HepG2 (cell line): Measurements from ENCODE around the gene NOTCH4. TPM values are rescaled to one million over a fixed set of nuclear protein-coding genes. Genes with fewer than 3 reads are reported as not detected.

Source experiments
- ARID4A ChIP-seq: sonication (generic); formaldehyde crosslinking; IDR thresholded peaks from 2 replicates; pipeline ENCODE4 v1.5.0; 2020; ENCODE audit warnings: mild to moderate bottlenecking, missing genetic modification reagents, borderline replicate concordance
- DNMT1 ChIP-seq: sonication (generic); formaldehyde crosslinking; IDR thresholded peaks from 2 replicates; pipeline ENCODE4 v1.5.1; 2020; ENCODE audit warnings: mild to moderate bottlenecking, missing genetic modification reagents
- FOXJ3 ChIP-seq: sonication (generic); formaldehyde crosslinking; IDR thresholded peaks from 2 replicates; pipeline ENCODE4 v1.4.0; 2020; ENCODE audit warnings: missing genetic modification reagents, mild to moderate bottlenecking, borderline replicate concordance
- KLF6 ChIP-seq: IDR thresholded peaks from 2 replicates; pipeline ENCODE4 v1.8.0; 2016; ENCODE audit warnings: missing biosample characterization, missing genetic modification reagents
- TAF1 ChIP-seq: sonication (generic); formaldehyde crosslinking; IDR thresholded peaks from 2 replicates; pipeline ENCODE4 v1.4.0; 2020; ENCODE audit warnings: missing genetic modification reagents
- TAF15 ChIP-seq: fragments of 200-400 bp; formaldehyde crosslinking; IDR thresholded peaks from one replicate; pipeline ENCODE4 v1.6.1; 2018; ENCODE audit warnings: mild to moderate bottlenecking, low read depth, low read length; ENCODE audit not compliant: poor library complexity, severe bottlenecking
- TCF7L2 ChIP-seq: IDR thresholded peaks from 2 replicates; pipeline ENCODE4 v1.6.1; 2011; ENCODE audit warnings: mild to moderate bottlenecking, low read depth, low read length, moderate library complexity
- TOPORS ChIP-seq: sonication (generic); formaldehyde crosslinking; IDR thresholded peaks from 2 replicates; pipeline ENCODE4 v1.8.0; 2023; ENCODE audit warnings: mild to moderate bottlenecking, missing genetic modification reagents
- ZKSCAN8 ChIP-seq: IDR thresholded peaks from 2 replicates; pipeline ENCODE4 v1.6.1; 2016; ENCODE audit warnings: borderline replicate concordance, missing genetic modification reagents, missing compliant biosample characterization
- ZNF329 ChIP-seq: sonication (generic); formaldehyde crosslinking; IDR thresholded peaks from 2 replicates; pipeline ENCODE4 v1.9.0; 2021; ENCODE audit warnings: low read depth, mild to moderate bottlenecking, missing genetic modification reagents
- ZNF710 ChIP-seq: sonication (generic); formaldehyde crosslinking; IDR thresholded peaks from 2 replicates; pipeline ENCODE4 v1.5.0; 2020; ENCODE audit warnings: mild to moderate bottlenecking, missing genetic modification reagents, borderline replicate concordance
- ZNF781 ChIP-seq: sonication (generic); formaldehyde crosslinking; IDR thresholded peaks from 2 replicates; pipeline ENCODE4 v1.5.1; 2020; ENCODE audit warnings: borderline replicate concordance, mild to moderate bottlenecking, missing genetic modification reagents; ENCODE audit errors: not compliant biosample characterization
- ZNF782 ChIP-seq: sonication (generic); formaldehyde crosslinking; IDR thresholded peaks from 2 replicates; pipeline ENCODE4 v1.4.0; 2020; ENCODE audit warnings: missing genetic modification reagents, mild to moderate bottlenecking, borderline replicate concordance
- polyA plus RNA-seq, 8 experiments: library from polyadenylated mRNA; depleted of rRNA in 3 of 8; stranded (reverse) in 7 of 8; unstranded in 1 of 8; fragments of >200 nt; fragmentation: Illumina TruSeq in 4 of 8; extraction: Trizol in 4 of 8; gene quantifications; 2 replicates each; pipeline versions ENCODE4 v1.2.1 to v1.2.3, GENCODE V29; 2011 to 2016; ENCODE audit warnings: low read depth in 4 of 8, missing spikeins in 1 of 8, mixed read lengths in 1 of 8; ENCODE audit not compliant: insufficient read depth in 1 of 8
- total RNA-seq, 5 experiments: library from RNA; depleted of rRNA; stranded (reverse); fragments of >200 nt; fragmentation: Illumina TruSeq; extraction: Trizol; gene quantifications; 2 replicates each; pipeline ENCODE4 v1.2.3, GENCODE V29; 2016; ENCODE audit warnings: low read depth in 1 of 5
- TF ChIP-seq, protein P1 (sequence below): sonication (generic); formaldehyde crosslinking; IDR thresholded peaks from 2 replicates; pipeline ENCODE4 v1.4.0; 2020; ENCODE audit warnings: mild to moderate bottlenecking, missing genetic modification reagents
- TF ChIP-seq, protein P2 (sequence below): sonication (generic); formaldehyde crosslinking; IDR thresholded peaks from 2 replicates; pipeline ENCODE4 v1.8.0; 2022; ENCODE audit warnings: missing genetic modification reagents, low read depth, mild to moderate bottlenecking, borderline replicate concordance
- TF ChIP-seq, protein P3 (sequence below): sonication (generic); formaldehyde crosslinking; IDR thresholded peaks from 2 replicates; pipeline ENCODE4 v1.4.0; 2020; ENCODE audit warnings: missing genetic modification reagents

Gene NOTCH4
- total and polyA plus RNA-seq, 2 of the 13 experiments (the other 11 are each of a cell fraction or from before 2014, with no cell fraction given): 0.51 to 0.83 TPM

- TF ChIP-seq ZKSCAN8 (CRISPR knock-in tag) (peak; percentile 55; the same call in 1 of the 2 replicates), DNMT1 (no peak; the same call in 1 of the 2 replicates), KLF6 (peak; percentile 88; the same call in 1 of the 2 replicates), ZNF782 (CRISPR knock-in tag) (peak; percentile 81; the same call in 1 of the 2 replicates), ZNF329 (CRISPR knock-in tag) (0 out of 2 replicates have a peak, but pooled peaks have one; percentile 1), TCF7L2 (no peak), ZNF781 (no peak), ARID4A (peak; percentile 84), FOXJ3 (CRISPR knock-in tag) (peak; percentile 40; the same call in 1 of the 2 replicates), TOPORS (CRISPR knock-in tag) (peak; percentile 71; the same call in 1 of the 2 replicates), ZNF710 (peak; percentile 83), TAF1 (peak; percentile 74), TAF15 (peak; percentile 40)
- TF ChIP-seq, protein P1, sequence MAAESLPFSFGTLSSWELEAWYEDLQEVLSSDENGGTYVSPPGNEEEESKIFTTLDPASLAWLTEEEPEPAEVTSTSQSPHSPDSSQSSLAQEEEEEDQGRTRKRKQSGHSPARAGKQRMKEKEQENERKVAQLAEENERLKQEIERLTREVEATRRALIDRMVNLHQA (CRISPR knock-in tag): no peak
- TF ChIP-seq, protein P2, sequence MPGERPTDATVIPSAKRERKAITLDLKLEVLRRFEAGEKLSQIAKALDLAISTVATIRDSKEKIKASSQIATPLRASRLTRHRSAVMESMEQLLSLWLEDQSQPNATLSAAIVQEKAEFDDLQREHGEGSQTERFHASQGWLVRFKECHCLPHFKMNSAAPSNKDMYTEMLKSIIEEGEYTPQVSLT: no peak
- TF ChIP-seq, protein P3, sequence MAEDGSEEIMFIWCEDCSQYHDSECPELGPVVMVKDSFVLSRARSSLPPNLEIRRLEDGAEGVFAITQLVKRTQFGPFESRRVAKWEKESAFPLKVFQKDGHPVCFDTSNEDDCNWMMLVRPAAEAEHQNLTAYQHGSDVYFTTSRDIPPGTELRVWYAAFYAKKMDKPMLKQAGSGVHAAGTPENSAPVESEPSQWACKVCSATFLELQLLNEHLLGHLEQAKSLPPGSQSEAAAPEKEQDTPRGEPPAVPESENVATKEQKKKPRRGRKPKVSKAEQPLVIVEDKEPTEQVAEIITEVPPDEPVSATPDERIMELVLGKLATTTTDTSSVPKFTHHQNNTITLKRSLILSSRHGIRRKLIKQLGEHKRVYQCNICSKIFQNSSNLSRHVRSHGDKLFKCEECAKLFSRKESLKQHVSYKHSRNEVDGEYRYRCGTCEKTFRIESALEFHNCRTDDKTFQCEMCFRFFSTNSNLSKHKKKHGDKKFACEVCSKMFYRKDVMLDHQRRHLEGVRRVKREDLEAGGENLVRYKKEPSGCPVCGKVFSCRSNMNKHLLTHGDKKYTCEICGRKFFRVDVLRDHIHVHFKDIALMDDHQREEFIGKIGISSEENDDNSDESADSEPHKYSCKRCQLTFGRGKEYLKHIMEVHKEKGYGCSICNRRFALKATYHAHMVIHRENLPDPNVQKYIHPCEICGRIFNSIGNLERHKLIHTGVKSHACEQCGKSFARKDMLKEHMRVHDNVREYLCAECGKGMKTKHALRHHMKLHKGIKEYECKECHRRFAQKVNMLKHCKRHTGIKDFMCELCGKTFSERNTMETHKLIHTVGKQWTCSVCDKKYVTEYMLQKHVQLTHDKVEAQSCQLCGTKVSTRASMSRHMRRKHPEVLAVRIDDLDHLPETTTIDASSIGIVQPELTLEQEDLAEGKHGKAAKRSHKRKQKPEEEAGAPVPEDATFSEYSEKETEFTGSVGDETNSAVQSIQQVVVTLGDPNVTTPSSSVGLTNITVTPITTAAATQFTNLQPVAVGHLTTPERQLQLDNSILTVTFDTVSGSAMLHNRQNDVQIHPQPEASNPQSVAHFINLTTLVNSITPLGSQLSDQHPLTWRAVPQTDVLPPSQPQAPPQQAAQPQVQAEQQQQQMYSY (CRISPR knock-in tag): peak; percentile 60; the same call in 1 of the 2 replicates
Measured at GRCh38 chr6:32153564-32154513, 70.0 kb downstream of the NOTCH4 start, which contains the start of gene PPT2 (continued).
